ENCODE results near the gene SLC25A48. TPM values are rescaled to one million over a fixed set of nuclear protein-coding genes. Genes with fewer than 3 reads are reported as not detected.

The SLC25A48 gene
- total RNA-seq: not detected in 2 replicates

GRCh38 chr5:135834639-135835529, at the start of gene SLC25A48:
TSS of gene SLC25A48 (plus strand) at chr5:135834663. CDS start at chr5:135834848, 185 bp downstream.

GRCh38 chr5:135895474-135896006, 61.1 kb downstream of the SLC25A48 start, which contains the start of gene IL9:
TSS of gene IL9 (minus strand) at chr5:135895841. CDS start at chr5:135895816, 25 bp downstream.

Other genes starting within 250 kb of the SLC25A48 start
- not detected in 2 replicates for gene IL9, start 61.2 kb downstream of the SLC25A48 start, total RNA-seq
- gene LECT2, start 120.3 kb downstream of the SLC25A48 start, total RNA-seq: not detected in 2 replicates
- gene TGFBI, start 194.3 kb downstream of the SLC25A48 start, total RNA-seq: 1,832 and 2,186 TPM in 2 replicates

All from smooth muscle cell of bladder (primary cell).